GM11168 (cell line): ENCODE measurements around the gene GRID1.

Experiments
- in situ Hi-C: fragments of 300-500 bp; cut with MboI; formaldehyde crosslinking; loops from one replicate; pipeline ENCODE4 v1.12.0; 2022; ENCODE audit warnings: low sequenced_read_pairs; ENCODE audit not compliant: unreplicated experiment

The GRID1 gene

GRCh38 chr10:85891472-85891871, 475.1 kb downstream of the GRID1 start:
- in situ Hi-C loops = no loop called here

DNA sequence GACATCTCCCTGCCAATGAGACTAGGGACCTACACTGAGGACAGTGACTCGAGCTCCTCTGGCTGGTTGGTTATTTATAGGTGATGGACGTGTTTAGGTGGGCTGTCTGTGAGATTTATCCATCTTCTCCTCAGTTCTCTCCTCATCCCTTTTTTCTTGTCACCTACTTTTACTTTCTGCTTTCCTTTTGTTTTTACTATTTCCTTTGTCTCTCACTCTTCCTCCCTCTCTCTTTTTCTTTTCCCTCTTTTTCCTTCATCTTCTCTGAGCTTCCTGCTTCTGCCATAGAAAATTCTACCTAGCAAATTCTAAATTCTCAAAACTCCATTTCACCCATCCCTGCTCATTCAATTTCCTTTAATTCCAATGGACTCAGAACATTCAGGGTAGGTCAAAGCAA, 478.0 kb downstream of the GRID1 start:
- in situ Hi-C loops = no loop called here

DNA sequence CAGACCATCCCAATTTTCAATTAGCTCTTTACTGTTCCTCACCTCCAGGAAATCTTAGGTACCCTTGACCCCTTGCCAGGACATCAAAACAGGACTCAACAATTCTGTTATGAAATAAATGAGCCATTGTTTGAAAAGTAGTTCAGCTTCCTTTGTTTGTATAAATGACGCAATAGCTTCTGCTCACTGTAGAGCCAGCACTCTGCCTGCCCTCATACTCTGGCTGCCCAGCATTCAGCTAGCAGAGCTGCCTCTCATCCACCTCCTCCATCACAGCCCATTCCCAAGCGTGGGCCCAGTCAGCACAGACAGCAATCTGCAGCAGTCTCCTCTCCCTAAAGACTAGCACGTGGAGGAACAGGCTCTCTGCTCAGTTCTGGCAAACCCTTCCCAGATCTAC, 478.6 kb downstream of the GRID1 start:
- in situ Hi-C loops = no loop called here

DNA sequence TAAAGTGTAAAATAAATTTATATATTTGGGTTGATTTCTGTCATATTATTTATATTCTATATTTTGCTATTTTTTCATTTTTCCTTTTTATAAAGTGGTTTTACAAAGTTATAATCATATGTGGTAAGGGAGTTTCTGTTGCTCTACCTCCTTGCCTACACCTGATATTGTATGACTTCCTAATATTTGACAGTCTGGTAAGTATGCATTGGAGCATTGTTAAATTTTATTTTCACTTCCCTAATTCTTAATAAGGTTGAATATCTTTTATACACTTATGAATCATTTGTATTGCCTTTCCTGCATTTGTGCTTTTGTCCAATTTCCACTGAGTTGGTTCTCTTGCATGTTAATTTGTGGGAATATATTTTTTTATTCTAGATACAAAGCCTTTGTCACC, 492.4 kb downstream of the GRID1 start:
- in situ Hi-C loops = no loop called here

DNA sequence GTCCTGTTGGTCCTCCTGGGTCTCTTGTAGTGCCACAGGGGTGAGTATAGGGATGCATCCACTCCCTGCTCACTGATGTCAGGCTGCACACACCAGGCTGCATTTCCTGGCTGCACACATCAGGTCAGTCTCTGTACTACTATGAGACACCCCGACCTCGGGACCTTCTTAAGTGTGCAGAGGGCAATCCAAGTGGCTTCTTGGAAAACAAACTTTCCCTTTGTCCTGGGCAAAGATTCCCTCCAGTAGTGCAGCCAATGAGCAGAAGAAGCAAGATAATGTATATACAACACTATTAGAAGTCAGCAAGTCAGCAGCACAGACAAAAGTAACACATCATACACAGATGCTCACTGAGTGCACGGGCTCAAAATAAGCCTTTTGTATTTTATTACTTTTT, 493.5 kb downstream of the GRID1 start:
- in situ Hi-C loops = no loop called here

DNA sequence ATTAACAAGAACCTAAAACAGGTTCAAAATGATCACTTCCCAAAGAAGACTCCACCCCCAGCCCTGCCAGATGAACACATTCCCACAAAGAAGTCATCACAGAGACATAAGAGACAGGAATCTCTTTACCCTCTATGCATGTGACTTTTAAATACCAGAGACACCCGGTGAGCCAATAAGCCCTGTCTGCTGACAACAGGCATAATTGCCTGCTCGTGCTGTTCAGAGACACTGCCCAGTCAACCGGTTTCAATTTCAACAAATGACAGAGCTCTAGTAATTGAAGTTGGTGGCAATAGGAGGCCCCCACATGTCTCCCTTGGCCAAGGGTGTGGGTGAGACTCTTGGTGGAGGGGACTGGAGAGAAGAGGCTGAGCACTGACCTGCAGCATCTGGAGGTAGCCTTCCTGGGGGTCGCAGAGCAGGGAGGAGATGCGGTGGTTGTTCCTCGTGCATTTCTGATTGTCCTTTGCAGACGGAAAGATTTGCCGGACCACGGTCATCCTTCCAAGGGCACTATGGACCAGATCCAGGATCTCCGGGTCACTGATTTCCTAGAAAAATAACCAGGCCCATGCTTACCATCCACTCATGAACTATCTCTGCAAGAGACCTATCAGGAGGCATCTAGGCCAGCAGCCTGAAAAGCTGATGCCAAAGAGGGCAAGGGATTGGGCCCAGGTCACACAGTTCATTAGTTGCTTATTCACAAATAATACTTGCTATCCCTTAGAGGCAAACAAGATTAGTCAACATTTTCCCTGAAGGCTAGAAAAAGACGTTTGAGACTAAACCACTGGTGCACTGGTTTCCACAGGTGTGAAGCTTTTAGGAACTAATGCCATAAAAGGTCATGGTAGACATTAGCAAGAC, 497.7 kb downstream of the GRID1 start:
- in situ Hi-C loops = no loop called here

DNA sequence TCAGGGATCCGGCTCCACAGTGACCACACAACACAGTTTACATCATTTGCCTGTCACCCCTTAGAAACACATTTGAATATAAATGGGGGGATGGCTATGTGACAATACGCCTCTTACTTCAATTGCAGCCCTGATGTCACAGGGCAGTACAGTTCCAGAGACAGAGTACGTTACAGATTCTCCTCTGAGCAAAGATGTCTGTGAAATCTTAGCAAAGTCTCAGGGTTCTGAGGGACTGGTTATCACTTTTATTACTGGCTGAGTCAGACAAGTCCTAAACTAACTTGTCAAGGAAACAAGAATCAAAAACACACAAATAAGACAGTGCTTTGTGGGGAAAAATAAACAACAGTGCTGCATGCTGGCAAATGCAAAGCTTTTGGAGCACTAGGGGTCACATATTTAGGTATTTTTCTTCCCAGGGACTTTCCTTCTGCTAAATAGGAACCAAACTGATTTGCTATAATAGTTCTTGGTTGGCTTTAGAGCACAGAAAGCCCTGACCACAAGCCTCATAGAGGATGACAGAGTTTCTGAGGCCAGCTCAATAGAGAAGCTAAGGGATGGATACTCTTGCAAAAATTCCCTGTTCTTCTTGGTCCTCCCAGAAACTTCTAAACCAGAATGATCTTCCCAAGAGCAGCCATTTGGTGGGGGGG, 501.6 kb downstream of the GRID1 start:
- in situ Hi-C loops = no loop called here

GRCh38 chr10:85864173-85864549, 502.4 kb downstream of the GRID1 start:
- in situ Hi-C loops = no loop called here

DNA sequence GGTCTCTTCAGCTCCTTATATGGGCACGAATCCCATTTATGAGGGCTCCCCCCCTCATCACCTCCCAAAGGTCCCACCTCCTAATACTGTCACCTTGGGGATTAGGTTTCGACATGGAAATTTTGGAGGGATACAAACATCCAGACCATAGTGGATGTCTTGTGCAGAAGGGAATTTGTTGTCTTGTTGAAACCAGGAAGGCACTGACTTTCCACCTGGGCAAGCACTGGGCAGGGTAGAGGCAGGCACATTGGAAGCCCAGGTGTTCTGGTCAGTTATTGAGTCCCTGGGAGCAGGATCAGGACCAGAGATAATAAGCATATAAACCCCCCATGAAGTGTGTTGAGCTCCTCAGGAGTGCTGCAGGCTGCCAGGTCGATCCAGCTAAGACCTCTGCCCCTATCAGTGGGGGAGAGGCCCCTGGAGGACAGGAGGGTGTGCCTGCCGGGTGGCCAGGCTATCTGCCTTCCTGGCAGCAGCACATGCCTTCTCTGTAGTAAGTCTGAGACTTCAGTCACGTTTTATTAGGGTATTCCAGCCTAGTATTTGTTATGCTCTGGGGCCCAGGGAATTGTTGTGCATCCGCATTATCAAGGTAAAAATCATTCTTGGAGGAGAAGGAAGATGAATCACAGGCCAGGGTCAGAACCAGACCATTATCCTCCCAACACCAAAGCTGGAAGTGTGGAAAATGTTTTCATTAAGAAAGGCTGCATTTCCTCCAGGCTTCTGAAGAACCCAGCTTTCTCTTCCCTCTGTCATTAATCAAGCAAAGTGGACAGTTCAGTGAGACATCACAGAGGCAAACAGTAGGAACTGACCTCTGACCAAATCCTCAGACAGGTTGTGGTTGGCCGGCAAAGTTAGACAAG, 503.1 kb downstream of the GRID1 start:
- in situ Hi-C loops = no loop called here

DNA sequence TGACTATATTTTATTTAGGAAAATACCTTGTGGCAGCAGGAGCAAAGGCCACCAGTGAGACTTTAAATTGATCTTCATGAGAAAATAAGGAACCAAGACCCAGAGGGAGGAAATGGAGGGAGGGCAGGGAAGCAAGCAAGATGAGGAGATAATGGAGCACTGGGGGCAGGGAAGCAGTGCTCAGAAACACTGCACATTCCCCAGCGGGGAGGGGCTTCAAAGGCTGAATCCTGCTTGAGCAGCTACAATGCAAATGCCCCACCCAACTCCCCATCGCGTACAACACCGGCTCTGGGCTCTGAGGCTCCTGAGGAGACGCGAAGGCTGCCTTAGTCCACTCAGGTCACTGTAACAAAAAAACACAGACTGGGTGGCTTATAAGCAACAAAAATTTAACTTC, 503.8 kb downstream of the GRID1 start:
- in situ Hi-C loops = no loop called here

- in situ Hi-C loops = no loop called here
Observed at GRCh38 chr10:85861513-85862197, 504.9 kb downstream of the GRID1 start.

DNA sequence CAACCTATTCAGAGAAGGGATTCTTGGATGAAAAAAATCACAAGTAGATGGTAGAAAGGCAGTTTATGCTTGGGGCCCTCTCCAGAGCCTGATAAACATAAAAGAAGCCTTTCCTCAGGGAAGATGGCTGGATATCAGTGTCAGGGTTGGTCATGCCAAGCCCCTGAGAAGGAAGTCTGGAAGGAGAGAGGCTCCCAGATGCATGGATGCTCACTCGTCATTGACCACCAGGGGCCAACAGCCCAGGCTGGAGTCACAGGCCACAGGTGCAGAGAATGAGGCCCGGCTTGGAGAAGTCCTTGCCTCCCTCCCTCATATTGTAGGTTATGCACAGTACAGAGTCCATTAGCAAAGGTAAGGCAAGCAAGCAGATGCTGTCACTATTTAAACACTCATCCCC, 506.7 kb downstream of the GRID1 start:
- in situ Hi-C loops = no loop called here

GRCh38 chr10:85858776-85859515, 507.6 kb downstream of the GRID1 start:
- in situ Hi-C loops = no loop called here

DNA sequence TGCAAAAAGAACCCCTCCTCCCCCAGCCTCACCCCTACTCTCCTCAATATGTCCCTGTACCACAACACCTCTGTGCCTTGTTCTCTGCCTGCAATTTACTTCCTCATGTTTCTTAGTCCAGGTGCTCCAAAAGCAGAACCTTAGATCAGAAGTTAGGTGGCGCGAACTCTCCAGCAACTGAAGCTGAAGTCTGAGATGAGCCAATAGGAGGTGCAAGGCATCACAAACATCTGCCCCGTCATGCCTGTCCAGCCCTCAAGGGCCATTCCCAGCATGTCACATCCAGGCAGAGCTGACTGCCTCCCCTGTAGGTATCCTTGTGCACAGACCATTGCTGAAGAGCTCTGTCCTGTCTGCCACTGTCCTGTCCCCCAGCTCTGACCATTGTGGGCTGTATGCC, 508.8 kb downstream of the GRID1 start:
- in situ Hi-C loops = no loop called here

DNA sequence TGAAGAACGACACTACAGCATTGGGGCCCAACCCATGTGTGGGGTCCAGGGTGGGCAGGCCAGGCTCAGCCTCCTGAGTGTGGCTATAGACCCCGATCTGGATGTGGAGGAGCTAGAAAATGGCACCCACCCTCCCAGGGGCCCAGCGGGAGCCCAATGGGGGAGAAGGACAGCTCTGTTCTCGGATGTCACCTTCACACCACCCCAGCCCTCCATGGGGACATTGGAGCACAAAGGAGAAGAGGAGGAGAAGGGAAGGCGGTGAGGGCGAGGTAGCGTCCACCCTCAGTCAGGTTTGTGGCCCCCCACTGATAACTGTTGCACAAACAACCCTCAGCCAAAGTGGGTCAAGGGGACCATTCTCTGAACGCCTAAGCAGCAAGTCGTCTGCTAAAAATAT, 509.3 kb downstream of the GRID1 start:
- in situ Hi-C loops = no loop called here

- in situ Hi-C loops = no loop called here
Observed at GRCh38 chr10:85851934-85852333, 514.7 kb downstream of the GRID1 start.

GRCh38 chr10:85851325-85851724, 515.3 kb downstream of the GRID1 start:
- in situ Hi-C loops = no loop called here

GRCh38 chr10:85850736-85851135, 515.9 kb downstream of the GRID1 start:
- in situ Hi-C loops = no loop called here

DNA sequence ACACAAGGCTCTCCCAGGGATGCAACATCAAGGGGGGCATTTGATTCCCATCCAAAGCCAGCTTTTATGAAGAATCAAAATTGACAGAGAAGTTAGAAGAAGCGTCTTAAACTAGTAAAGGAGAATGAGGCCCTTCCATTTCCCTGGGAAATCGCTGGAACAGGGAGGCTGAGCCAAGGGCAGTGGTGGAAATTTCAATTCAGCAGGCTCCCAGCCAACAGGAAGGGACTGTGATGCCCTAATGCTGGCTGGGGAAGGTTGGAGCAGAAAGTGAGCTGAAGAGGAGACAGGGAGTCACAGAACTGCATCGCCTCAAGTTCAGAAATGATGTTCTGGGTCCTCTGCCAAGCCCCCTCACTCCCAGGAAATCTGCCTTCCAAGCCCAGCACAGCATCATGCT, 517.3 kb downstream of the GRID1 start:
- in situ Hi-C loops = no loop called here

- in situ Hi-C loops = no loop called here
Observed at GRCh38 chr10:85848756-85849155, 517.8 kb downstream of the GRID1 start.
